Thyroid gland (tissue), 4 donors: ENCODE results near the gene DGKD.

Experiments used
- CTCF ChIP-seq, 6 experiments: fragments of 200-600 bp in 3 of 6; fragments of 450-650 bp in 3 of 6; sonication (generic) in 3 of 6; IDR thresholded peaks; one replicate each; pipeline ENCODE4 v1.5.1; 2016 to 2019; ENCODE audit warnings: antibody characterized with exemption in 6 of 6, mild to moderate bottlenecking in 2 of 6, inconsistent platforms in 1 of 6, moderate library complexity in 1 of 6
- POLR2A ChIP-seq, 2 donors: fragments of 450-650 bp; IDR thresholded peaks; one replicate each; pipeline ENCODE4 v1.6.1; 2017; ENCODE audit warnings: antibody characterized with exemption in 2 of 2, mild to moderate bottlenecking in 2 of 2, moderate library complexity in 1 of 2

GRCh38 chr2:233412405-233412804, 58.1 kb downstream of the DGKD start:
- no peak for TF ChIP-seq CTCF (IDR thresholded peaks at IDR 0.05)
- TF ChIP-seq POLR2A (IDR thresholded peaks at IDR 0.05), result no peak
